Measurements from ENCODE around the gene PITPNC1.

PITPNC1 gene

GRCh38 chr17:67526700-67527099, 149.6 kb downstream of the PITPNC1 start:
- no peak for DNase-seq
- Histone ChIP-seq H3K4me3 (ENCODE audit: insufficient read depth, low read depth, low read length, poor library complexity, severe bottlenecking) (no peak overlapping the region), H3K27ac (ENCODE audit: insufficient read depth, low read length, poor library complexity, severe bottlenecking) (no peak overlapping the region), H3K4me1 (ENCODE audit: control insufficient read depth, insufficient read depth, low read length, poor library complexity, severe bottlenecking) (no peaks in the 10 kb centered on the region), H3K9me3 (ENCODE audit: control insufficient read depth, low read length) (no peaks in the 10 kb centered on the region), H3K27me3 (replicated peaks; ENCODE audit: control insufficient read depth, insufficient read depth, low read length, poor library complexity, severe bottlenecking) (no peaks in the 10 kb centered on the region), H3K36me3 (ENCODE audit: control insufficient read depth, insufficient read depth, low read length) (no peaks in the 10 kb centered on the region)

- Histone ChIP-seq H3K4me1 (ENCODE audit: control insufficient read depth, insufficient read depth, low read length, poor library complexity, severe bottlenecking) (no peaks in the 10 kb centered on the region), H3K36me3 (ENCODE audit: control insufficient read depth, insufficient read depth, low read length) (peaks cover 11% of the 10 kb centered on the region), H3K9me3 (ENCODE audit: control insufficient read depth, low read length) (no peaks in the 10 kb centered on the region), H3K27ac (ENCODE audit: insufficient read depth, low read length, poor library complexity, severe bottlenecking) (no peak overlapping the region), H3K27me3 (replicated peaks; ENCODE audit: control insufficient read depth, insufficient read depth, low read length, poor library complexity, severe bottlenecking) (no peaks in the 10 kb centered on the region), H3K4me3 (ENCODE audit: insufficient read depth, low read depth, low read length, poor library complexity, severe bottlenecking) (no peak overlapping the region)
- no peak for DNase-seq
These were observed 151.8 kb downstream of the PITPNC1 start for GRCh38 chr17:67528751-67529436.

DNA sequence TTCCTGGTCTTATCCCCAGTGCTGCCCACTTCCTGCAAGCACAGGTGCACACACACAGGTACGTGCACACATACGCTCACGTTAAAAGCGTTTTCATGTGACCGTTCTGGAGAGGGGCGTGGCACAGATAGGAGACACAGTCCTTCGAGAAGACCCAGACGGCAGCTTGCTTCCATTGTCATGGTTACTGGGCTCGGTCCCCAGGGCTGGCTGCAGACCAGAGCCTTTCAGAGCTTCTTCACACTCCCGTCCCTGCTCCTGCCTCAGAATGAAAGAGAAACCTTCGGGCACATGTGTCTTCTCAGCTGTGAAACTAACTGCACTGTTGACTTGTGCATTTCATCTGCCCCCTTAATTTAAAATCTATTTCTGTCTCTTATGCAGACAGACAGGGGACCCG, 154.2 kb downstream of the PITPNC1 start:
- H3K9me3 ChIP-seq (ENCODE audit: control insufficient read depth, low read length) = no peaks in the 10 kb centered on the region
- no peak overlapping the region for H3K4me3 ChIP-seq (ENCODE audit: insufficient read depth, low read depth, low read length, poor library complexity, severe bottlenecking)
- no peak for DNase-seq
- H3K27me3 ChIP-seq (replicated peaks; ENCODE audit: control insufficient read depth, insufficient read depth, low read length, poor library complexity, severe bottlenecking) = no peaks in the 10 kb centered on the region
- peaks cover 23% of the 10 kb centered on the region for H3K36me3 ChIP-seq (ENCODE audit: control insufficient read depth, insufficient read depth, low read length)
- H3K4me1 ChIP-seq (ENCODE audit: control insufficient read depth, insufficient read depth, low read length, poor library complexity, severe bottlenecking) = no peaks in the 10 kb centered on the region
- no peak overlapping the region for H3K27ac ChIP-seq (ENCODE audit: insufficient read depth, low read length, poor library complexity, severe bottlenecking)

DNA sequence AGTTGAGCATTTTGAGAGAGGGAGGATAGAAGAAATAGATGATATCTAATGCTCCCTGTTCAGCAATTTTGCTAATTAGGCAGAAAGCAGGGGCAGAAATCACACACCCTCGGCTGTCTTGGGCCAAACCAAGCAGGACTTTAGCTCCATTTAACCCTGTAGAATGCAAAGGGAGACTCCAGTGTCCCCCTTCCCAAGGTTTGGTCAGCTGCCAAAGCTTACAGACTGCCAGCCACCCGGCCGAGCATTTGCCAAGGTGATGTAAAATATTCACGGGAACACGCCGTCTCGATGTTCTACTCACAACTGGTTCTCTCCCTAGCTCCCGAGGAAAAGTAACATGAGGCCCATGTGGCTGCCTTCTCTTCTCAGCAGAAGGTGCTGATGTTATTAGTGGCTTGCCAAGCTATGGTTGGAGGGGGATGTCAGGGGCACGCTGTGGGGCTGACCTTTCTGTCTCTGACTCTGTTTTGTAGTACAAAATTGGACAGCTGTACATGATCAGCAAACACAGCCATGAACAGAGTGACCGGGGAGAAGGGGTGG, 155.3 kb downstream of the PITPNC1 start:
- H3K9me3 ChIP-seq (ENCODE audit: control insufficient read depth, low read length) = no peaks in the 10 kb centered on the region
- H3K27me3 ChIP-seq (replicated peaks; ENCODE audit: control insufficient read depth, insufficient read depth, low read length, poor library complexity, severe bottlenecking) = no peaks in the 10 kb centered on the region
- H3K36me3 ChIP-seq (ENCODE audit: control insufficient read depth, insufficient read depth, low read length) = peaks cover 23% of the 10 kb centered on the region
- H3K27ac ChIP-seq (ENCODE audit: insufficient read depth, low read length, poor library complexity, severe bottlenecking) = no peak overlapping the region
- no peaks in the 10 kb centered on the region for H3K4me1 ChIP-seq (ENCODE audit: control insufficient read depth, insufficient read depth, low read length, poor library complexity, severe bottlenecking)
- H3K4me3 ChIP-seq (ENCODE audit: insufficient read depth, low read depth, low read length, poor library complexity, severe bottlenecking) = no peak overlapping the region
- no peak for DNase-seq

- Histone ChIP-seq H3K9me3 (ENCODE audit: control insufficient read depth, low read length) (no peaks in the 10 kb centered on the region), H3K4me3 (ENCODE audit: insufficient read depth, low read depth, low read length, poor library complexity, severe bottlenecking) (no peak overlapping the region), H3K36me3 (ENCODE audit: control insufficient read depth, insufficient read depth, low read length) (peaks cover 31% of the 10 kb centered on the region), H3K27ac (ENCODE audit: insufficient read depth, low read length, poor library complexity, severe bottlenecking) (no peak overlapping the region), H3K4me1 (ENCODE audit: control insufficient read depth, insufficient read depth, low read length, poor library complexity, severe bottlenecking) (no peaks in the 10 kb centered on the region), H3K27me3 (replicated peaks; ENCODE audit: control insufficient read depth, insufficient read depth, low read length, poor library complexity, severe bottlenecking) (no peaks in the 10 kb centered on the region)
- DNase-seq = no peak
These were observed 157.9 kb downstream of the PITPNC1 start for GRCh38 chr17:67534941-67535340.

GRCh38 chr17:67542219-67543114, 165.4 kb downstream of the PITPNC1 start:
- Histone ChIP-seq H3K9me3 (ENCODE audit: control insufficient read depth, low read length) (no peaks in the 10 kb centered on the region), H3K36me3 (ENCODE audit: control insufficient read depth, insufficient read depth, low read length) (peaks cover 8% of the 10 kb centered on the region), H3K4me3 (ENCODE audit: insufficient read depth, low read depth, low read length, poor library complexity, severe bottlenecking) (no peak overlapping the region), H3K4me1 (ENCODE audit: control insufficient read depth, insufficient read depth, low read length, poor library complexity, severe bottlenecking) (no peaks in the 10 kb centered on the region), H3K27ac (ENCODE audit: insufficient read depth, low read length, poor library complexity, severe bottlenecking) (no peak overlapping the region), H3K27me3 (replicated peaks; ENCODE audit: control insufficient read depth, insufficient read depth, low read length, poor library complexity, severe bottlenecking) (no peaks in the 10 kb centered on the region)
- DNase-seq = no peak

- H3K4me3 ChIP-seq (ENCODE audit: insufficient read depth, low read depth, low read length, poor library complexity, severe bottlenecking) = no peak overlapping the region
- no peaks in the 10 kb centered on the region for H3K4me1 ChIP-seq (ENCODE audit: control insufficient read depth, insufficient read depth, low read length, poor library complexity, severe bottlenecking)
- no peaks in the 10 kb centered on the region for H3K27me3 ChIP-seq (replicated peaks; ENCODE audit: control insufficient read depth, insufficient read depth, low read length, poor library complexity, severe bottlenecking)
- DNase-seq = no peak
- H3K27ac ChIP-seq (ENCODE audit: insufficient read depth, low read length, poor library complexity, severe bottlenecking) = no peak overlapping the region
- H3K36me3 ChIP-seq (ENCODE audit: control insufficient read depth, insufficient read depth, low read length) = no peaks in the 10 kb centered on the region
- H3K9me3 ChIP-seq (ENCODE audit: control insufficient read depth, low read length) = no peaks in the 10 kb centered on the region
These were observed 167.4 kb downstream of the PITPNC1 start for GRCh38 chr17:67544364-67544955.

DNA sequence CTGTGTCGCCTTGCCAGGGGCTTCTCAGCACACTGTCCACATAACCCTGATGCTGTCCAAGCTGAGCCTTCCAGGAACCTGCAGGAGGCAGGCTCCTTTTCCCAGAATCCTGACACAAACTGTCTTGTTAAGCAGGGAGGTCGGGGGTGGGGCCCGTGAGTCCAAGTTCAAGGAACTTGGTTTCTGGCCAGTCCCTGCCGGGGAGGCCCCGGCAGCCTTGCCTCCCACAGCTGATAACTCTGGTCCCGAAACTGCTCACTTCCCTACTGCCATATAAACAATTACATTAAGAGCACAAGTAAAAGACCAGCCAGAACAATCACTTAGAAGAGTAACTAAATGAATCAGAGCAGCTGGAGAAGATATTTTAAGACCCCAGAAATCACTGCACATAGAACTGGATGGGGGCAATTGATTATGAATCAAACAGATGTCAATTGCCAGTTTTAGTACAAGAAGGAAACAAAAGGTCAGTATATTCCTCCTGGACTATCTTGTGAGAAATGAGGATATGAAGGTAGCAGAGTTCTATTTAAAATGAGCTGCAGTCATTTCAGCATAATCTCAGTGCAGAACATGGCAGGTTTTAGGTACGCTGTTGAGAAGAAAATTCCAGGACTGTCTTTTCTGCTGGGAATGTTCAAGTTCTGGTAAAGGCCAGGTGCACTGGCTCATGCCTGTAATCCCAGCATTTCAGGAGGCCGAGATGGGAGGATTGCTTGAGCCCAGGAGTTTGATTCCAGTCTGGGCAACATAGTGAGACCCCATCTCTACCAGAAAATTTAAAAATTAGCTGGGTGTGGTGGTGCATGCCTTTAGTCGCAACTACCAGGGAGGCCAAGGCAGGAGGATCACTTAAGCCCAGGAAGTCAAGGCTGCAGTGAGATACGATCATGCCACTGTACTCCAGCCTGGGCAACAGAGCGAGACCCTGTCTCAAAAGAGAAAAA, 169.8 kb downstream of the PITPNC1 start:
- Histone ChIP-seq H3K4me1 (ENCODE audit: control insufficient read depth, insufficient read depth, low read length, poor library complexity, severe bottlenecking) (no peaks in the 10 kb centered on the region), H3K9me3 (ENCODE audit: control insufficient read depth, low read length) (no peaks in the 10 kb centered on the region), H3K27ac (ENCODE audit: insufficient read depth, low read length, poor library complexity, severe bottlenecking) (no peak overlapping the region), H3K4me3 (ENCODE audit: insufficient read depth, low read depth, low read length, poor library complexity, severe bottlenecking) (no peak overlapping the region), H3K36me3 (ENCODE audit: control insufficient read depth, insufficient read depth, low read length) (no peaks in the 10 kb centered on the region), H3K27me3 (replicated peaks; ENCODE audit: control insufficient read depth, insufficient read depth, low read length, poor library complexity, severe bottlenecking) (no peaks in the 10 kb centered on the region)
- no peak for DNase-seq

DNA sequence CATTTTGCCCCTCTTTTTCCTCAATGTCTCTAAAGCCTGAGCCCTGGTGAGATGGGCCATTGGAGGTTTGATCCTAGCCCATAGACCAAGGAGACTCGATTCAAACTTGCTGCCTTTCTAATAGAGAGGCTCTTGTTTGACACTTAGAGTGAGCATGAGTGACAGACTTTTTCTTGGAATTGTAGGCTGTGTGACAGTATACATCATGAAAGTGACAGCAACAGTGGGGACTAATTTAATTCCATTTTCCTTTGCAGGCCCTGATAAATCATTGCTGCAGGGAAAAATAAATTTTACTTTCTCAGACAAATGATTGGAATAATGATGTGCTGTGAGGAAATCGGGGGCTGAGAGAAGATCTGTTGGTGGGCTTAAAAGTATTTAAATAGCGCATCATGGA, 171.6 kb downstream of the PITPNC1 start:
- Histone ChIP-seq H3K4me3 (ENCODE audit: insufficient read depth, low read depth, low read length, poor library complexity, severe bottlenecking) (no peak overlapping the region), H3K4me1 (ENCODE audit: control insufficient read depth, insufficient read depth, low read length, poor library complexity, severe bottlenecking) (no peaks in the 10 kb centered on the region), H3K27me3 (replicated peaks; ENCODE audit: control insufficient read depth, insufficient read depth, low read length, poor library complexity, severe bottlenecking) (no peaks in the 10 kb centered on the region), H3K9me3 (ENCODE audit: control insufficient read depth, low read length) (no peaks in the 10 kb centered on the region), H3K36me3 (ENCODE audit: control insufficient read depth, insufficient read depth, low read length) (no peaks in the 10 kb centered on the region), H3K27ac (ENCODE audit: insufficient read depth, low read length, poor library complexity, severe bottlenecking) (no peak overlapping the region)
- no peak for DNase-seq
